Gastrocnemius medialis (tissue), 4 donors: ENCODE results near the gene ANAPC13. TPM values are rescaled to one million over a fixed set of nuclear protein-coding genes. Genes with fewer than 3 reads are reported as not detected.

Experiments used
- ATAC-seq, 2 donors: fragments of 150-250 bp; one replicate each; pipeline ENCODE4 v1.9.1; 2016
- DNase-seq, 2 donors: peaks; one replicate each; pipeline ENCODE4 v3.0.0-alpha.2; 2019
- H3K27ac ChIP-seq, 4 donors: fragments of 200-600 bp; sonication (generic); 1 replicate in 1 of 4; 2 replicates in 3 of 4; pipeline ENCODE4 v1.5.1; 2016 to 2018; ENCODE audit warnings: mild to moderate bottlenecking in 2 of 4, moderate library complexity in 1 of 4
- H3K27me3 ChIP-seq, 3 donors: fragments of 200-600 bp; sonication (generic) in 2 of 3; 1 replicate in 1 of 3; 2 replicates in 2 of 3; pipeline versions ENCODE4 v1.5.1 to v1.6.0; 2016 to 2019; ENCODE audit warnings: mild to moderate bottlenecking in 1 of 3, moderate library complexity in 1 of 3
- H3K36me3 ChIP-seq, 2 donors: fragments of 200-600 bp; sonication (generic) in 1 of 2; one replicate each; pipeline ENCODE4 v1.5.1; 2017 to 2018
- H3K4me1 ChIP-seq, 2 donors: fragments of 200-600 bp; sonication (generic) in 1 of 2; one replicate each; pipeline ENCODE4 v1.5.1; 2016 to 2017; ENCODE audit warnings: mild to moderate bottlenecking in 2 of 2
- H3K4me3 ChIP-seq, 4 donors: fragments of 200-600 bp; sonication (generic) in 3 of 4; 1 replicate in 1 of 4; 2 replicates in 3 of 4; pipeline ENCODE4 v1.5.1; 2016 to 2019; ENCODE audit warnings: mild to moderate bottlenecking in 2 of 4
- H3K9me3 ChIP-seq, 3 donors: fragments of 200-600 bp; sonication (generic) in 2 of 3; 1 replicate in 1 of 3; 2 replicates in 2 of 3; pipeline ENCODE4 v1.5.1; 2016 to 2019
- POLR2A ChIP-seq, 2 donors: fragments of 450-650 bp; IDR thresholded peaks; one replicate each; pipeline ENCODE4 v1.6.1; 2017; ENCODE audit warnings: antibody characterized with exemption in 2 of 2, mild to moderate bottlenecking in 2 of 2, moderate library complexity in 2 of 2
- in situ Hi-C, 4 donors: fragments of 200-750 bp; cut with MboI; loops; one replicate each; pipeline versions ENCODE4 v1.15.0 to v1.8.0; 2017; ENCODE audit warnings: low sequenced_read_pairs in 4 of 4
- intact Hi-C: fragments of 100-400 bp; cut with DNase I; formaldehyde crosslinking; loops from one replicate; pipeline ENCODE4 v1.15.1; 2023; ENCODE audit warnings: low total_unique reads
- total RNA-seq, 4 donors: library from RNA; depleted of rRNA; stranded (reverse); fragments of >200 nt; gene quantifications; one replicate each; pipeline versions ENCODE4 v1.1.0 to v1.2.3, GENCODE V29; 2016
- TF ChIP-seq, protein P1 (sequence below), 5 experiments: fragments of 450-650 bp in 3 of 5; fragments of 200-600 bp in 2 of 5; sonication (generic) in 2 of 5; IDR thresholded peaks in 4 of 5; conservative IDR thresholded peaks in 1 of 5; 1 replicate in 4 of 5; 2 replicates in 1 of 5; pipeline ENCODE4 v1.5.1; 2016 to 2019; ENCODE audit warnings: antibody characterized with exemption in 5 of 5, mild to moderate bottlenecking in 3 of 5, moderate library complexity in 3 of 5

ANAPC13 gene
- total RNA-seq, 4 donors from 2014 or later: 32.3 to 82.2 (median 78.7) TPM

GRCh38 chr3:134496471-134497071 is 10.8 kb upstream of the ANAPC13 start:
- H3K4me3 ChIP-seq: no peak overlapping the region
- no peak for TF ChIP-seq POLR2A (IDR thresholded peaks at IDR 0.05)
- TF ChIP-seq, protein P1, sequence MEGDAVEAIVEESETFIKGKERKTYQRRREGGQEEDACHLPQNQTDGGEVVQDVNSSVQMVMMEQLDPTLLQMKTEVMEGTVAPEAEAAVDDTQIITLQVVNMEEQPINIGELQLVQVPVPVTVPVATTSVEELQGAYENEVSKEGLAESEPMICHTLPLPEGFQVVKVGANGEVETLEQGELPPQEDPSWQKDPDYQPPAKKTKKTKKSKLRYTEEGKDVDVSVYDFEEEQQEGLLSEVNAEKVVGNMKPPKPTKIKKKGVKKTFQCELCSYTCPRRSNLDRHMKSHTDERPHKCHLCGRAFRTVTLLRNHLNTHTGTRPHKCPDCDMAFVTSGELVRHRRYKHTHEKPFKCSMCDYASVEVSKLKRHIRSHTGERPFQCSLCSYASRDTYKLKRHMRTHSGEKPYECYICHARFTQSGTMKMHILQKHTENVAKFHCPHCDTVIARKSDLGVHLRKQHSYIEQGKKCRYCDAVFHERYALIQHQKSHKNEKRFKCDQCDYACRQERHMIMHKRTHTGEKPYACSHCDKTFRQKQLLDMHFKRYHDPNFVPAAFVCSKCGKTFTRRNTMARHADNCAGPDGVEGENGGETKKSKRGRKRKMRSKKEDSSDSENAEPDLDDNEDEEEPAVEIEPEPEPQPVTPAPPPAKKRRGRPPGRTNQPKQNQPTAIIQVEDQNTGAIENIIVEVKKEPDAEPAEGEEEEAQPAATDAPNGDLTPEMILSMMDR (IDR thresholded peaks at IDR 0.05 in 4 of 5, conservative IDR thresholded peaks at IDR 0.05 in 1 of 5): no peak
- H3K36me3 ChIP-seq: peaks cover 0 to 4% of the 10 kb centered on the region in 2 donors
- in situ Hi-C loops: loop anchor here in 1 of 4 donors (25.0 kb wide), 1 partner anchor 684 kb away; the partner anchor contains the start of gene SRPRB
- intact Hi-C loops: no loop called here
- ATAC-seq: no peak
- H3K9me3 ChIP-seq: no peaks in the 10 kb centered on the region
- DNase-seq: no peak
- H3K4me1 ChIP-seq: peaks cover 11 to 14% of the 10 kb centered on the region in 2 donors
- H3K27ac ChIP-seq: no peak overlapping the region
- no peaks in the 10 kb centered on the region for H3K27me3 ChIP-seq

- no peak for DNase-seq
- Histone ChIP-seq H3K27ac (no peak overlapping the region), H3K4me1 (peaks cover 11 to 14% of the 10 kb centered on the region in 2 donors), H3K4me3 (no peak overlapping the region), H3K9me3 (no peaks in the 10 kb centered on the region), H3K36me3 (peaks cover 0 to 4% of the 10 kb centered on the region in 2 donors), H3K27me3 (no peaks in the 10 kb centered on the region)
- intact Hi-C loops (no loop called here), in situ Hi-C loops (loop anchor here in 1 of 4 donors (25.0 kb wide), 1 partner anchor 684 kb away; the partner anchor contains the start of gene SRPRB)
- TF ChIP-seq, protein P1 (IDR thresholded peaks at IDR 0.05 in 4 of 5, conservative IDR thresholded peaks at IDR 0.05 in 1 of 5): no peak
- no peak for TF ChIP-seq POLR2A (IDR thresholded peaks at IDR 0.05)
- no peak for ATAC-seq
Observed at GRCh38 chr3:134495980-134496379, 10.2 kb upstream of the ANAPC13 start.

- no peak for ATAC-seq
- no peaks in the 10 kb centered on the region for H3K27me3 ChIP-seq
- in situ Hi-C loops (loop anchor here in 1 of 4 donors (25.0 kb wide), 1 partner anchor 682 kb away; the partner anchor contains the start of gene SRPRB), intact Hi-C loops (no loop called here)
- H3K27ac ChIP-seq: no peak overlapping the region
- no peak overlapping the region for H3K4me3 ChIP-seq
- no peak for DNase-seq
- H3K4me1 ChIP-seq: peaks cover 11 to 14% of the 10 kb centered on the region in 2 donors
- no peak for TF ChIP-seq POLR2A (IDR thresholded peaks at IDR 0.05)
- H3K36me3 ChIP-seq: peaks cover 0 to 4% of the 10 kb centered on the region in 2 donors
- H3K9me3 ChIP-seq: no peaks in the 10 kb centered on the region
Observed at GRCh38 chr3:134494495-134494894, 8.7 kb upstream of the ANAPC13 start.

DNA sequence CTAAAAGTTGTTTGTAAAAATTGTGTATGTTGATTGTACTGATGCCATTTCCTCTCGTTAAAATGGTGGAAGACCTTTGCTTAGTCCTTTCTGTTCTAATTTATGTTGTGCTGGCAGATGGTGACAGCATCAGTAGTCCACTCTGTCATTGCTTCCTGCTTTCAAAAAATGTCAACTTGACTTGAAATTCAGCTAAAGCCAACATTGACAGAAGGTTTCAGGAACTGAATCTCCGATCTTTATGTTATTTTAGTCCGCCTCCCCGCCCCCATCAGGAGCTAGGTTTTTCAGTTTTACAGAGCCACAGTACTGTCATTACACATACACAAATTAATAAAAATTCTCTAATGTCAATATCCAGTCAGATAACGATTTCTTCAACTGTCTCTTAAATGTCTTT is 1.6 kb upstream of the ANAPC13 start:
- no peaks in the 10 kb centered on the region for H3K36me3 ChIP-seq
- in situ Hi-C loops: loop anchor here in 1 of 4 donors (25.0 kb wide), 1 partner anchor 675 kb away; the partner anchor contains the start of gene SRPRB
- TF ChIP-seq, protein P1 (IDR thresholded peaks at IDR 0.05 in 4 of 5, conservative IDR thresholded peaks at IDR 0.05 in 1 of 5): no peak
- TF ChIP-seq POLR2A (IDR thresholded peaks at IDR 0.05): no peak
- H3K9me3 ChIP-seq: no peaks in the 10 kb centered on the region
- H3K27ac ChIP-seq: peak overlapping the region in 3 of 4 donors; percentile 96 to 99 (median 98)
- ATAC-seq (no peak), DNase-seq (no peak)
- no peaks in the 10 kb centered on the region for H3K27me3 ChIP-seq
- peaks cover 38% of the 10 kb centered on the region in 2 donors for H3K4me1 ChIP-seq
- intact Hi-C loops: loop anchor here (2.0 to 10.0 kb wide), 3 partner anchors 113 to 915 kb away; partner anchors contain the start of genes AMOTL2, CDV3 and SRPRB
- H3K4me3 ChIP-seq: peak overlapping the region in 3 of 4 donors; percentile 89 to 99 (median 90)

GRCh38 chr3:134486577-134487041 is 824 bp upstream of the ANAPC13 start:
- DNase-seq (no peak), ATAC-seq (peak; percentile 2 to 3)
- Histone ChIP-seq H3K4me3 (peak overlapping the region; percentile 68 to 99 (median 90)), H3K27ac (peak overlapping the region; percentile 93 to 99 (median 97)), H3K36me3 (peaks cover 0 to 6% of the 10 kb centered on the region in 2 donors), H3K27me3 (no peaks in the 10 kb centered on the region), H3K4me1 (peaks cover 35% of the 10 kb centered on the region in 2 donors), H3K9me3 (no peaks in the 10 kb centered on the region)
- intact Hi-C loops: loop anchor here (2.0 to 10.0 kb wide), 3 partner anchors 112 to 914 kb away; partner anchors contain the start of genes AMOTL2, CDV3 and SRPRB
- in situ Hi-C loops: loop anchor here in 1 of 4 donors (25.0 kb wide), 1 partner anchor 674 kb away; the partner anchor contains the start of gene SRPRB
- TF ChIP-seq, protein P1 (IDR thresholded peaks at IDR 0.05 in 4 of 5, conservative IDR thresholded peaks at IDR 0.05 in 1 of 5): no peak
- no peak for TF ChIP-seq POLR2A (IDR thresholded peaks at IDR 0.05)
